A673 (cell line): ENCODE data around the gene TLE4.

Experiments
- EZH2 ChIP-seq: fragments of 200-600 bp; sonication (generic); IDR thresholded peaks from 2 replicates; pipeline ENCODE4 v1.6.1; 2017; ENCODE audit warnings: borderline replicate concordance, low read depth, mild to moderate bottlenecking, mixed read lengths, antibody characterized with exemption, low read length; ENCODE audit not compliant: poor library complexity, severe bottlenecking
- TF ChIP-seq, protein P1 (sequence below): fragments of 300-800, 200-600 bp; sonication (generic); conservative IDR thresholded peaks from 2 replicates; pipeline ENCODE4 v1.5.1; 2017; ENCODE audit warnings: low read depth, mild to moderate bottlenecking, antibody characterized with exemption, low read length, moderate library complexity, mixed read lengths

DNA sequence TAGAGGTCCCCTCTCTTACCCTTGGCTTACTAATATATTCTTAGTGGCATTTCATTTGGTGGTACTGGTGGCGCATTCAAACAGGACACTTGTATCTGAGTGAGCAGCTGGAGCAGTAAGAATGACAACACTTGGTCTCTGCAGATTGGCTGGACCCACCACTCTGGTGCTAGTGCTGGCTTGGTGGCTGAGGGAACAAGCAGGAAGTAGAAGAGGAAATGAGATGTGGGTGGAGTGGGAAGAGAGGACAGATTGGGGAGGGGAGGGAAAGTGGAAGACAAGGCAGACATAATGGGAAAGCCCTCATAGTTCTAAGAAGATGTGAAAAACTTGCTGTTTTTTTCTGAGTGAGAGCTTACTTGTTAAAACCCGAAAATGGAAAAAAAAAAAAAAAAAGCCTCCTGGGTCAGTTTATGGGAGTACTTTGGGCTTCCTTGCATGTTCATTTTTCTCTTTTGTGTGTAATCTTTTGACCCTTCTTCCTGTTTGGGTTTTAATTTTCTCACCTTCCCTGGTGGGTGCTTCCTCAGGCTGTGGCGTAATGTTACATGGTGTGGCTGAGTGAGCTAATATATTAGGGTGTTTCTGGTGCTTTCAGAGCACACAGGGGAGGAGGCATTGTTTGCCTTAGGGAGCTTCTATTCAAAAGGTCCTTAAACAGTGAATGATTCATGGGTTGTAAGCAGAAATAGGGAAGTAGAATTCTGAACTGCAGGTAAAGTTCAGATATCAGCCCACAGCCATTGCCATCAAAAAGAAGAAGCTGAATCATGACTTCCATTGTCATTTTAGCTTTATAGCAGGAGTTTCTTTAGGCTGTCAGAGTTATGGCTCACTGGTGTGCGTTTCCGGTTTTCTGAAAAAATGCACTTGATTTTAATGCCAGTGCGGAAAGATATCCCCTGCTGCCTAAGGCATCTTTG lies 52.3 kb downstream of the TLE4 start:
- TF ChIP-seq EZH2, result no peak
- TF ChIP-seq, protein P1, sequence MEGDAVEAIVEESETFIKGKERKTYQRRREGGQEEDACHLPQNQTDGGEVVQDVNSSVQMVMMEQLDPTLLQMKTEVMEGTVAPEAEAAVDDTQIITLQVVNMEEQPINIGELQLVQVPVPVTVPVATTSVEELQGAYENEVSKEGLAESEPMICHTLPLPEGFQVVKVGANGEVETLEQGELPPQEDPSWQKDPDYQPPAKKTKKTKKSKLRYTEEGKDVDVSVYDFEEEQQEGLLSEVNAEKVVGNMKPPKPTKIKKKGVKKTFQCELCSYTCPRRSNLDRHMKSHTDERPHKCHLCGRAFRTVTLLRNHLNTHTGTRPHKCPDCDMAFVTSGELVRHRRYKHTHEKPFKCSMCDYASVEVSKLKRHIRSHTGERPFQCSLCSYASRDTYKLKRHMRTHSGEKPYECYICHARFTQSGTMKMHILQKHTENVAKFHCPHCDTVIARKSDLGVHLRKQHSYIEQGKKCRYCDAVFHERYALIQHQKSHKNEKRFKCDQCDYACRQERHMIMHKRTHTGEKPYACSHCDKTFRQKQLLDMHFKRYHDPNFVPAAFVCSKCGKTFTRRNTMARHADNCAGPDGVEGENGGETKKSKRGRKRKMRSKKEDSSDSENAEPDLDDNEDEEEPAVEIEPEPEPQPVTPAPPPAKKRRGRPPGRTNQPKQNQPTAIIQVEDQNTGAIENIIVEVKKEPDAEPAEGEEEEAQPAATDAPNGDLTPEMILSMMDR, result no peak
